Measurements from ENCODE around the gene HNF4A. TPM values are rescaled to one million over a fixed set of nuclear protein-coding genes. Genes with fewer than 3 reads are reported as not detected.

The HNF4A gene
- total and polyA plus RNA-seq, 2 donors (not counting 3 experiments of a cell fraction or from before 2014, with no cell fraction given), result not detected

DNA sequence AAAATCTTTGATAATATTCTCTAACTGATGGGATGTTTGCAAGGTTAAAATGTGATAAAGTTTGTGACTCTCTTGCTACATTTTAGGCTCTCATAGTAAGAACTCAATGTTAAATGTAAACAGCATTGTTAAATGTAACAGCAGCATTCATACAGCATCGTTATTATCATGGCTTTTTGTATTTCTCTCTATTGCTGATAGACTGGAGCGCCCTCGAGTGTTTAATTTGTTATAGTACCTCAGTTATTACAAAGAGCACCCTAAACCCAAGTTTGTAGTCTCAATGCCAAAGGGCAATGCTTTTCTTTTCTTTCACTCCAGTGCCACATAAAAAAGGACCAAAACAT is 105.3 kb downstream of the HNF4A start:
- ChIA-PET CTCF (interaction anchor here (1.2 to 3.0 kb wide), 4 partner anchors 76 to 344 kb away, joined by 3 to 12 read pairs (median 8); no protein-coding TSS in a partner anchor), POLR2A (no interaction called here)
- H3K9me1 ChIP-seq (replicated peaks; ENCODE audit: control insufficient read depth, extremely low read depth, insufficient read depth, low read length), result no peaks in the 10 kb centered on the region
- H4K20me1 ChIP-seq (replicated peaks; ENCODE audit: control insufficient read depth, extremely low read depth, insufficient read depth, low read length), result no peaks in the 10 kb centered on the region
- TF ChIP-seq, protein P1, sequence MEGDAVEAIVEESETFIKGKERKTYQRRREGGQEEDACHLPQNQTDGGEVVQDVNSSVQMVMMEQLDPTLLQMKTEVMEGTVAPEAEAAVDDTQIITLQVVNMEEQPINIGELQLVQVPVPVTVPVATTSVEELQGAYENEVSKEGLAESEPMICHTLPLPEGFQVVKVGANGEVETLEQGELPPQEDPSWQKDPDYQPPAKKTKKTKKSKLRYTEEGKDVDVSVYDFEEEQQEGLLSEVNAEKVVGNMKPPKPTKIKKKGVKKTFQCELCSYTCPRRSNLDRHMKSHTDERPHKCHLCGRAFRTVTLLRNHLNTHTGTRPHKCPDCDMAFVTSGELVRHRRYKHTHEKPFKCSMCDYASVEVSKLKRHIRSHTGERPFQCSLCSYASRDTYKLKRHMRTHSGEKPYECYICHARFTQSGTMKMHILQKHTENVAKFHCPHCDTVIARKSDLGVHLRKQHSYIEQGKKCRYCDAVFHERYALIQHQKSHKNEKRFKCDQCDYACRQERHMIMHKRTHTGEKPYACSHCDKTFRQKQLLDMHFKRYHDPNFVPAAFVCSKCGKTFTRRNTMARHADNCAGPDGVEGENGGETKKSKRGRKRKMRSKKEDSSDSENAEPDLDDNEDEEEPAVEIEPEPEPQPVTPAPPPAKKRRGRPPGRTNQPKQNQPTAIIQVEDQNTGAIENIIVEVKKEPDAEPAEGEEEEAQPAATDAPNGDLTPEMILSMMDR (IDR thresholded peaks at IDR 0.05; ENCODE audit: extremely low read depth in 1 of 2, insufficient read depth in 1 of 2, low read depth in 1 of 2, low read length in 2 of 2), result peak; percentile 5 to 19
- TF ChIP-seq POLR2AphosphoS5 (IDR thresholded peaks at IDR 0.05; ENCODE audit: insufficient read depth, low read depth, low read length) (no peak), MYC (IDR thresholded peaks at IDR 0.05; ENCODE audit: low read depth, low read length) (no peak), POLR2A (IDR thresholded peaks at IDR 0.05; ENCODE audit: low read depth, low read length) (no peak)
- H3K9me3 ChIP-seq (replicated peaks; ENCODE audit: control insufficient read depth, insufficient read depth, low read length), result no peaks in the 10 kb centered on the region
- no peak overlapping the region for H3K4me3 ChIP-seq (replicated peaks in 1 of 3; ENCODE audit: insufficient read depth in 1 of 3, low read depth in 1 of 3, low read length in 3 of 3)
- H3K9ac ChIP-seq (replicated peaks; ENCODE audit: extremely low read depth, insufficient read depth, low read length), result no peak overlapping the region
- dilution Hi-C loops (cut with MboI; ENCODE audit: extremely low pct_ligation_motif_present, low sequenced_read_pairs), result no loop called here
- no TSS peak for BruUV-seq (replicated peaks)
- no peaks in the 10 kb centered on the region for H3K79me2 ChIP-seq (ENCODE audit: control insufficient read depth, insufficient read depth, low read length)
- DNase-seq (ENCODE audit: low read depth, low spot score), result peak; percentile 16
- no peak overlapping the region for H2AFZ ChIP-seq (ENCODE audit: low read depth, low read length)
- no peaks in the 10 kb centered on the region for H3K36me3 ChIP-seq (ENCODE audit: control insufficient read depth in 2 of 2, extremely low read depth in 1 of 2, insufficient read depth in 2 of 2, low read length in 2 of 2)
- H3K27ac ChIP-seq (ENCODE audit: insufficient read depth, low read depth, low read length), result no peak overlapping the region
- peak; percentile 50 for FAIRE-seq
- H3K4me1 ChIP-seq (ENCODE audit: control insufficient read depth, extremely low read depth, insufficient read depth, low read length), result no peaks in the 10 kb centered on the region
- no peak overlapping the region for H3K4me2 ChIP-seq (ENCODE audit: insufficient read depth, low read length)
- intact Hi-C loops (cut with micrococcal nuclease), result loop anchor here (2.0 to 10.0 kb wide), 3 partner anchors 72 to 346 kb away; no protein-coding TSS in a partner anchor
- no peaks in the 10 kb centered on the region for H3K27me3 ChIP-seq (ENCODE audit: control insufficient read depth in 2 of 2, insufficient read depth in 2 of 2, low read length in 2 of 2)

DNA sequence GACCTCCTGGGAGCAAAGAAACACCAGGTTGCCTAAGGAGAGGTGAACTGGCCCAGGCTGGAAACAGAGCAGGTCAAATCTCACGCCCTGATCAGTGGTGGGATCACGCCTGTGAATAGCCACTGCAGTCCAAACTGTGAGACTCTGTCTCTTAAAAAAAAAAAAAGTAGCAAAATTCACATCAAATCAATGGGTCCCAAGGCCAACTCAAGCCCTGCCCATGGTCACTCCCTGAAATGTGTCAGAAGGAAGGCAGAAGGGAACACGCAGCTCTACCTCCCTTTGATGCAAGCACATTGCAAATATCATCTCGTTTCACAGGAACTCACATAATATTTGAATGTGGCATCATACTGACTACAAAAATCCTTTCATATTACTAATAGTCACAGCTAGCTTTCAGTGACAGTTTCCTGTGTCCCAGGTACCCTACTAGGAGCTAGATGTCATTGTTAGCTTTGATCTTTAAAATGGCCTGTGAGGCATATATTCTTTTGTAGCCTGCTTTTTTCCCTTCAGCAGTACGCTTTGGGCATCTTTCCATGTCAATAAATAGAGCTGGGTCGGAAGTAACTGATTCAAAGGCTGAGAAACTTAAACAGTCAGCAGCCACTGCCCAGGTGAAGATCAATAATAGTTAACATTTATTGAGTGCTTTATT is 105.8 kb downstream of the HNF4A start:
- H3K79me2 ChIP-seq (ENCODE audit: control insufficient read depth, insufficient read depth, low read length), result no peaks in the 10 kb centered on the region
- H3K4me3 ChIP-seq (replicated peaks in 1 of 3; ENCODE audit: insufficient read depth in 1 of 3, low read depth in 1 of 3, low read length in 3 of 3), result no peak overlapping the region
- H3K4me2 ChIP-seq (ENCODE audit: insufficient read depth, low read length), result no peak overlapping the region
- no peaks in the 10 kb centered on the region for H3K9me3 ChIP-seq (replicated peaks; ENCODE audit: control insufficient read depth, insufficient read depth, low read length)
- H3K36me3 ChIP-seq (ENCODE audit: control insufficient read depth in 2 of 2, extremely low read depth in 1 of 2, insufficient read depth in 2 of 2, low read length in 2 of 2), result no peaks in the 10 kb centered on the region
- no peaks in the 10 kb centered on the region for H3K9me1 ChIP-seq (replicated peaks; ENCODE audit: control insufficient read depth, extremely low read depth, insufficient read depth, low read length)
- no peaks in the 10 kb centered on the region for H3K27me3 ChIP-seq (ENCODE audit: control insufficient read depth in 2 of 2, insufficient read depth in 2 of 2, low read length in 2 of 2)
- FAIRE-seq, result no peak
- dilution Hi-C loops (cut with MboI; ENCODE audit: extremely low pct_ligation_motif_present, low sequenced_read_pairs) (no loop called here), intact Hi-C loops (cut with micrococcal nuclease) (loop anchor here (2.0 to 10.0 kb wide), 3 partner anchors 72 to 346 kb away; no protein-coding TSS in a partner anchor)
- BruUV-seq (replicated peaks), result no TSS peak
- TF ChIP-seq POLR2AphosphoS5 (IDR thresholded peaks at IDR 0.05; ENCODE audit: insufficient read depth, low read depth, low read length) (no peak), MYC (IDR thresholded peaks at IDR 0.05; ENCODE audit: low read depth, low read length) (no peak), EZH2 (IDR thresholded peaks at IDR 0.05; ENCODE audit: borderline replicate concordance, low read depth, low read length, severe bottlenecking) (no peak), JUN (IDR thresholded peaks at IDR 0.05; ENCODE audit: borderline replicate concordance, insufficient read depth, insufficient read length, low read depth) (no peak), POLR2A (IDR thresholded peaks at IDR 0.05; ENCODE audit: low read depth, low read length) (no peak), FOS (IDR thresholded peaks at IDR 0.05; ENCODE audit: borderline replicate concordance, insufficient read depth, low read length) (no peak)
- TF ChIP-seq, protein P2, sequence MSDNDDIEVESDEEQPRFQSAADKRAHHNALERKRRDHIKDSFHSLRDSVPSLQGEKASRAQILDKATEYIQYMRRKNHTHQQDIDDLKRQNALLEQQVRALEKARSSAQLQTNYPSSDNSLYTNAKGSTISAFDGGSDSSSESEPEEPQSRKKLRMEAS (IDR thresholded peaks at IDR 0.05; ENCODE audit: insufficient read depth, insufficient read length), result no peak
- CTCF ChIA-PET, result interaction anchor here (0.6 to 3.0 kb wide), 6 partner anchors 70 to 344 kb away, joined by 3 to 12 read pairs (median 6); no protein-coding TSS in a partner anchor
- no peaks in the 10 kb centered on the region for H4K20me1 ChIP-seq (replicated peaks; ENCODE audit: control insufficient read depth, extremely low read depth, insufficient read depth, low read length)
- H3K27ac ChIP-seq (ENCODE audit: insufficient read depth, low read depth, low read length), result no peak overlapping the region
- POLR2A ChIA-PET, result interaction anchor here (0.7 kb wide), 1 partner anchor 246 kb away, joined by 4 read pairs; no protein-coding TSS in a partner anchor
- DNase-seq (ENCODE audit: low read depth, low spot score), result no peak
- H2AFZ ChIP-seq (ENCODE audit: low read depth, low read length), result no peak overlapping the region
- H3K9ac ChIP-seq (replicated peaks; ENCODE audit: extremely low read depth, insufficient read depth, low read length), result no peak overlapping the region
- no peaks in the 10 kb centered on the region for H3K4me1 ChIP-seq (ENCODE audit: control insufficient read depth, extremely low read depth, insufficient read depth, low read length)
